Smooth muscle cell (in vitro differentiated cells): ENCODE measurements around the gene GLB1L2. TPM values are rescaled to one million over a fixed set of nuclear protein-coding genes. Genes with fewer than 3 reads are reported as not detected.
"Not testable (repeated sequence)": the region's sequence is repeated elsewhere in the genome, so short reads cannot be mapped to it uniquely, and the experiment has no call there.

Experiments
- DNase-seq: peaks from one replicate; lab custom pipeline; 2025; ENCODE audit not compliant: unreplicated experiment; lab: John Stamatoyannopoulos, UW
- H2AFZ ChIP-seq: fragments of 200-600 bp; sonication (generic); 2 replicates; pipeline ENCODE4 v1.6.0; 2016; ENCODE audit warnings: antibody characterized with exemption, low read depth, mild to moderate bottlenecking
- H3F3A ChIP-seq: fragments of 200-600 bp; sonication (generic); 2 replicates; pipeline ENCODE4 v1.6.0; 2017; ENCODE audit warnings: antibody characterized with exemption, low read depth
- H3K27ac ChIP-seq: fragments of 200-600 bp; sonication (generic); 2 replicates; pipeline ENCODE4 v1.5.1; 2016; ENCODE audit warnings: low read depth, mild to moderate bottlenecking
- H3K27me3 ChIP-seq: fragments of 200-600 bp; sonication (generic); 2 replicates; pipeline ENCODE4 v1.6.1; 2016; ENCODE audit warnings: low read depth, mild to moderate bottlenecking
- H3K36me3 ChIP-seq: fragments of 200-600 bp; sonication (generic); 2 replicates; pipeline ENCODE4 v1.5.1; 2016; ENCODE audit warnings: low read depth
- H3K4me1 ChIP-seq: fragments of 200-600 bp; sonication (generic); 2 replicates; pipeline ENCODE4 v1.5.1; 2016; ENCODE audit warnings: low read depth
- H3K4me2 ChIP-seq: fragments of 200-600 bp; sonication (generic); 2 replicates; pipeline ENCODE4 v1.6.0; 2016; ENCODE audit warnings: mild to moderate bottlenecking
- H3K4me3 ChIP-seq: fragments of 200-600 bp; sonication (generic); 2 replicates; pipeline ENCODE4 v1.5.1; 2016; ENCODE audit warnings: mild to moderate bottlenecking
- H3K79me2 ChIP-seq: fragments of 200-600 bp; sonication (generic); 2 replicates; pipeline ENCODE4 v1.6.0; 2016; ENCODE audit warnings: low read depth, mild to moderate bottlenecking
- H3K9ac ChIP-seq: fragments of 200-600 bp; sonication (generic); 2 replicates; pipeline ENCODE4 v1.6.0; 2016; ENCODE audit warnings: low read depth
- H3K9me3 ChIP-seq: fragments of 200-600 bp; sonication (generic); replicated peaks from 2 replicates; pipeline ENCODE4 v1.5.1; 2016; ENCODE audit warnings: low read depth
- H4K20me1 ChIP-seq: fragments of 200-600 bp; sonication (generic); 2 replicates; pipeline ENCODE4 v1.6.0; 2016; ENCODE audit warnings: low read depth
- CTCF ChIP-seq: fragments of 200-600 bp; sonication (generic); IDR thresholded peaks from 2 replicates; pipeline ENCODE4 v1.5.1; 2017; ENCODE audit warnings: borderline replicate concordance, mild to moderate bottlenecking, antibody characterized with exemption; ENCODE audit not compliant: insufficient read depth, poor library complexity, severe bottlenecking
- WGBS: methylation state at CpG from one replicate; pipeline ENCODE4 v1.1.7; 2016; ENCODE audit warnings: low lambda C conversion rate; 5-methylcytosine and 5-hydroxymethylcytosine counted together
- polyA plus RNA-seq: library from polyadenylated mRNA; unstranded; fragments of >200 nt; fragmentation: Nextera tagmentation; extraction: Ambion mirVana; gene quantifications from 2 replicates; pipeline ENCODE4 v1.2.1, GENCODE V29; 2016
- total RNA-seq: library from RNA; depleted of rRNA; stranded (reverse); fragments of >200 nt; gene quantifications from 2 replicates; pipeline ENCODE4 v1.2.3, GENCODE V29; 2014

Gene GLB1L2
- total and polyA plus RNA-seq, 2 experiments from 2014 or later: 0.40 to 0.83 TPM

GRCh38 chr11:134341805-134342571, 10.2 kb downstream of the GLB1L2 start:
- no peak overlapping the region for H3K9ac ChIP-seq
- H3K36me3 ChIP-seq: no peaks in the 10 kb centered on the region
- H3K79me2 ChIP-seq: no peaks in the 10 kb centered on the region
- no peak overlapping the region for H3K27ac ChIP-seq
- H3K4me1 ChIP-seq: no peaks in the 10 kb centered on the region
- DNase-seq: no peak
- WGBS: 93% methylated on average over 49 of the region's 68 CpGs
- no peak overlapping the region for H2AFZ ChIP-seq
- H3F3A ChIP-seq: no peaks in the 10 kb centered on the region
- H3K27me3 ChIP-seq: no peaks in the 10 kb centered on the region
- no peaks in the 10 kb centered on the region for H3K9me3 ChIP-seq
- H4K20me1 ChIP-seq: no peaks in the 10 kb centered on the region
- H3K4me3 ChIP-seq: no peak overlapping the region
- H3K4me2 ChIP-seq: no peak overlapping the region
- TF ChIP-seq CTCF: no peak

GRCh38 chr11:134342572-134343340, 11.0 kb downstream of the GLB1L2 start:
- no peak for TF ChIP-seq CTCF
- Histone ChIP-seq H4K20me1 (no peaks in the 10 kb centered on the region), H3K4me2 (no peak overlapping the region), H3K4me3 (no peak overlapping the region), H3K27ac (no peak overlapping the region), H3K36me3 (no peaks in the 10 kb centered on the region), H3K79me2 (no peaks in the 10 kb centered on the region), H3K27me3 (no peaks in the 10 kb centered on the region), H2AFZ (no peak overlapping the region), H3K9me3 (no peaks in the 10 kb centered on the region), H3F3A (no peaks in the 10 kb centered on the region), H3K9ac (no peak overlapping the region), H3K4me1 (no peaks in the 10 kb centered on the region)
- no peak for DNase-seq
- WGBS: 95% methylated on average over 30 of the region's 30 CpGs

- H3K27me3 ChIP-seq: no peaks in the 10 kb centered on the region
- no peak overlapping the region for H3K4me3 ChIP-seq
- WGBS: 71% methylated on average over 15 of the region's 15 CpGs
- H3K36me3 ChIP-seq: no peaks in the 10 kb centered on the region
- no peak overlapping the region for H3K4me2 ChIP-seq
- no peak for DNase-seq
- no peak overlapping the region for H3K9ac ChIP-seq
- H3K9me3 ChIP-seq: no peaks in the 10 kb centered on the region
- no peaks in the 10 kb centered on the region for H4K20me1 ChIP-seq
- H3K4me1 ChIP-seq: no peaks in the 10 kb centered on the region
- H3F3A ChIP-seq: no peaks in the 10 kb centered on the region
- H3K27ac ChIP-seq: no peak overlapping the region
- H3K79me2 ChIP-seq: no peaks in the 10 kb centered on the region
- H2AFZ ChIP-seq: no peak overlapping the region
- no peak for TF ChIP-seq CTCF
Observed at GRCh38 chr11:134343646-134344045, 11.9 kb downstream of the GLB1L2 start.

GRCh38 chr11:134344497-134345236, 12.9 kb downstream of the GLB1L2 start:
- H3K4me3 ChIP-seq, H3K4me2 ChIP-seq, H3F3A ChIP-seq, H3K4me1 ChIP-seq, H3K9me3 ChIP-seq, H3K27ac ChIP-seq, H3K9ac ChIP-seq, DNase-seq, H4K20me1 ChIP-seq, H3K79me2 ChIP-seq, H2AFZ ChIP-seq, H3K27me3 ChIP-seq, H3K36me3 ChIP-seq: not testable (repeated sequence)
- WGBS: 98% methylated on average over 20 of the region's 28 CpGs
